Renal cortex interstitium (tissue), 15 donors: Measurements from ENCODE around the gene OR1L1. TPM values are rescaled to one million over a fixed set of nuclear protein-coding genes. Genes with fewer than 3 reads are reported as not detected.

Experiments
- DNase-seq, 11 donors: peaks; one replicate each; pipeline ENCODE4 v3.0.0-alpha.2; 2013; ENCODE audit warnings: low read depth in 9 of 11, low spot score in 4 of 11; ENCODE audit errors: extremely low read depth in 1 of 11
- long read RNA-seq, 16 experiments: transcript quantifications; one replicate each; lab custom pipeline, GENCODE V29; 2026
- polyA plus RNA-seq, 3 donors: library from polyadenylated mRNA; unstranded; fragments of 120-200 nt; gene quantifications; one replicate each; pipeline ENCODE4 v1.2.1, GENCODE V29; 2013; ENCODE audit not compliant: insufficient read length in 3 of 3

OR1L1 gene
- not detected for polyA plus RNA-seq
- long read RNA-seq, donor 1: 0 reads
- long read RNA-seq, donor 2: 0 reads
- long read RNA-seq, donor 3: 0 reads
- long read RNA-seq, donor 4: 0 reads
- long read RNA-seq, donor 5: 0 reads
- long read RNA-seq, donor 6: 0 reads
- long read RNA-seq, donor 7: 0 reads
- long read RNA-seq, donor 8: 0 reads
- long read RNA-seq, donor 9: 0 reads
- long read RNA-seq, donor 10: 0 reads
- long read RNA-seq, donor 11: 0 reads
- long read RNA-seq, donor 12: 0 reads
- long read RNA-seq, donor 13: 0 reads
- long read RNA-seq, donor 14: 0 reads
- long read RNA-seq, donor 15: 0 reads
- long read RNA-seq, donor 16: 0 reads

DNA sequence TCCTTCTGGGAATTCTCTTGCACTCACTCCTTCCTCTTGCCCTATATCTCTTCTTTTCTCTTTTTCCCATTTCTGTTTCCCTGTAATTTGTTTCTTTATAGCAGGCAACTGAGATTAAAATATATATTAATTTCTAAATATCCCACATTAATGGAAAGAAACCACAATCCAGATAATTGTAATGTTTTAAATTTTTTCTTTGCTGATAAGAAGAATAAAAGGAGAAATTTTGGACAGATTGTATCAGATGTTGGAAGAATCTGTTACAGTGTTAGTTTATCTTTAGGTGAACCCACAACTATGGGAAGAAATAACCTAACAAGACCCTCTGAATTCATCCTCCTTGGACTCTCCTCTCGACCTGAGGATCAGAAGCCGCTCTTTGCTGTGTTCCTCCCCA lies at the start of gene OR1L1:
Gene OR1L1 (plus strand): TSS at position 301 of the 400 bp plus-strand sequence. CDS start 0 bp downstream, at position 301.
- no peak for DNase-seq

DNA sequence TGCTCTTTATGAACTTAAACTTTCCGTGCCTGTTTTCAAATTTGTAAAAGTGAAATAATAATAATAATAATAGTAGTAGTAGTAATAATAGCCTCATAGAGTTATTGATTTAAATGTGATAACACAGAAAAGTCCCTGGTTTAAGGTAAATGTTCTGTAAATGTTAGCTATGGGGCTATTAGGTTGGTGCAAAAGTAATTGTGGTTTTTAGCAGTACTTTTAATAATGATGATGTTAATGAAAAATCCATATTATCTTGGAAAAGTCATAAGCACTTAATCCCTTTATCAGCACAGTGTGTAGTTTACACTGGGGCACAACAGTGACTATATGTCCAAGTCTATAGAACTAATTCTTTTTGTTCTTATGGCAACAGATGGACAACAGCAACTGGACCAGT lies 47.2 kb upstream of the OR1L1 start, which contains the start of gene OR1Q1:
Gene OR1Q1 (plus strand): TSS at position 377 of the 400 bp plus-strand sequence. CDS start 0 bp downstream, at position 377.
- DNase-seq: no peak

GRCh38 chr9:122619996-122620395 lies 41.5 kb upstream of the OR1L1 start:
- DNase-seq: no peak

- no peak for DNase-seq
Measured at GRCh38 chr9:122642226-122642625, 19.3 kb upstream of the OR1L1 start.

GRCh38 chr9:122656378-122656777 lies 5.1 kb upstream of the OR1L1 start:
- peak in 2 of 11 donors; percentile 7 to 12 for DNase-seq

- DNase-seq: no peak
Measured at GRCh38 chr9:122657527-122657926, 4.0 kb upstream of the OR1L1 start, which contains the start of gene OR1B1. Gene OR1B1, minus strand, starts transcription at chr9:122657627.

DNA sequence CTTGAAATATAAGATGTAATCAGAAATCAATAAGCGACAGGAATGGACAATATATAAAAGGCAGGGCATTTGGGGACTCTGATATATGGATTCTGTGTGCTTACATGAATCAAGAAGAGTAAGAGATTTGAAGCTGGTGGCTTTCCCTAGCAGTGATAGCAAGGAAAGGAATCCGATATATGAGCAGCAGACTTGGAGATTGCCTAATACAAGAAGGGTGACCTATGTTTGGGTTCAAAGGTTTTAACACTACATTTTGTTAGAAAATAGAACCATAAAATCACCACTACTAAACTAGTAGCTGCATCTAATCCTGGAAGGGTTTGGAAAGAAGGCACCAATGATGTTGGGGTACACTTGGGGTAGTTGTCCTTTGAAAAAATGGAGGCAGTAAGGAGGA lies 11.0 kb downstream of the OR1L1 start:
- DNase-seq: no peak

DNA sequence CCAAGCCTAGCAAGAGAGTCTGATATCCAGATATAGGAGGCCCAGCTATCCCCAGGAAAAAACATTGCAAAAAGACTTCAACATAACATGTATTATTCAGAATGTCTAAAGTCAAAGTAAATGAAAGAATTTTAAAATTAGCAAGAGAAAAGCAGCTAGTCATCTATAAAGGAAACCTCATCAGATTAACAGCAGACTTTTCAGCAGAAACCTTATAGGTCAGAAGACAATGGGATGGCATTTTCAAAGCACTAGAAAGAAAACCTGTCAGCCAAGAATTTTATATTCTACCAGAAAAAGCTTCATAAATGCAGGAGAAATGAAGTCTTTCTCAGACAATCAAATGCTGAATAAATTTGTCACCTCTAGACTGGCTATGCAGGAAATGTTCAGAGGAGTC lies 23.3 kb downstream of the OR1L1 start:
- no peak for DNase-seq

- DNase-seq: no peak
Measured at GRCh38 chr9:122695696-122696095, 34.2 kb downstream of the OR1L1 start.

Other genes starting within 250 kb of the OR1L1 start
- gene OR1J1, start 183.8 kb upstream of the OR1L1 start, polyA plus RNA-seq: not detected
- not detected for gene OR1J2, start 150.9 kb upstream of the OR1L1 start, polyA plus RNA-seq
- not detected for gene OR1J4, start 142.6 kb upstream of the OR1L1 start, polyA plus RNA-seq
- not detected for gene OR1N1, start 134.4 kb upstream of the OR1L1 start, polyA plus RNA-seq
- not detected for gene OR1N2, start 108.6 kb upstream of the OR1L1 start, polyA plus RNA-seq
- under 1 TPM; 0.09 to 0.19 (median 0.12) TPM for gene OR1L8, start 78.3 kb upstream of the OR1L1 start, polyA plus RNA-seq
- gene OR1Q1, start 47.0 kb upstream of the OR1L1 start, polyA plus RNA-seq: not detected
- not detected for gene OR1B1, start 4.1 kb upstream of the OR1L1 start, polyA plus RNA-seq
- gene OR1L3, start 13.4 kb downstream of the OR1L1 start, polyA plus RNA-seq: not detected
- not detected for gene OR1L4, start 62.3 kb downstream of the OR1L1 start, polyA plus RNA-seq
- not detected for gene OR1L6, start 80.6 kb downstream of the OR1L1 start, polyA plus RNA-seq
- not detected for gene OR5C1, start 127.2 kb downstream of the OR1L1 start, polyA plus RNA-seq
- not detected for gene OR1K1, start 138.4 kb downstream of the OR1L1 start, polyA plus RNA-seq
- 10 to 100 TPM; 31.0 to 36.7 (median 31.4) TPM for gene PDCL, start 166.9 kb downstream of the OR1L1 start, polyA plus RNA-seq
- 10 to 100 TPM; 45.2 to 47.6 (median 46.3) TPM for gene RC3H2, start 243.6 kb downstream of the OR1L1 start, polyA plus RNA-seq